Measurements from ENCODE around the gene TAGLN.

GRCh38 chr11:117229931-117230285 lies 30.7 kb downstream of the TAGLN start:
- TF ChIP-seq CTCF (IDR thresholded peaks at IDR 0.05) (no peak), POLR2A (IDR thresholded peaks at IDR 0.05) (no peak)

All from testis (tissue), 2 donors.